ENCODE measurements around the gene TENM3.

TENM3 gene

GRCh38 chr4:182454440-182455013 lies 211.3 kb downstream of the TENM3 start:
- no peak for DNase-seq (ENCODE audit: low spot score)

- DNase-seq (ENCODE audit: low spot score) = no peak
These were observed 221.9 kb downstream of the TENM3 start for GRCh38 chr4:182465114-182465513.

GRCh38 chr4:182465979-182466378 lies 222.8 kb downstream of the TENM3 start:
- no peak for DNase-seq (ENCODE audit: low spot score)

GRCh38 chr4:182470215-182470614 lies 227.0 kb downstream of the TENM3 start:
- no peak for DNase-seq (ENCODE audit: low spot score)

GRCh38 chr4:182475539-182475938 lies 232.3 kb downstream of the TENM3 start:
- no peak for DNase-seq (ENCODE audit: low spot score)

- peak; percentile 42 for DNase-seq (ENCODE audit: low spot score)
These were observed 235.3 kb downstream of the TENM3 start for GRCh38 chr4:182478475-182478874.

- DNase-seq (ENCODE audit: low spot score) = no peak
These were observed 240.5 kb downstream of the TENM3 start for GRCh38 chr4:182483685-182484084.

GRCh38 chr4:182486881-182487280 lies 243.7 kb downstream of the TENM3 start:
- no peak for DNase-seq (ENCODE audit: low spot score)

- DNase-seq (ENCODE audit: low spot score) = no peak
These were observed 245.7 kb downstream of the TENM3 start for GRCh38 chr4:182488896-182489295.

- DNase-seq (ENCODE audit: low spot score) = no peak
These were observed 246.4 kb downstream of the TENM3 start for GRCh38 chr4:182489607-182490006.

GRCh38 chr4:182491719-182492118 lies 248.5 kb downstream of the TENM3 start:
- no peak for DNase-seq (ENCODE audit: low spot score)

GRCh38 chr4:182492423-182492822 lies 249.2 kb downstream of the TENM3 start:
- no peak for DNase-seq (ENCODE audit: low spot score)

- no peak for DNase-seq (ENCODE audit: low spot score)
These were observed 250.2 kb downstream of the TENM3 start for GRCh38 chr4:182493377-182493776.

GRCh38 chr4:182494103-182494502 lies 250.9 kb downstream of the TENM3 start:
- DNase-seq (ENCODE audit: low spot score) = no peak

- DNase-seq (ENCODE audit: low spot score) = no peak
These were observed 251.8 kb downstream of the TENM3 start for GRCh38 chr4:182495031-182495430.

GRCh38 chr4:182495645-182496385 lies 252.6 kb downstream of the TENM3 start:
- DNase-seq (ENCODE audit: low spot score) = no peak

GRCh38 chr4:182496408-182496807 lies 253.2 kb downstream of the TENM3 start:
- DNase-seq (ENCODE audit: low spot score) = no peak

GRCh38 chr4:182502064-182502463 lies 258.9 kb downstream of the TENM3 start:
- DNase-seq (ENCODE audit: low spot score) = peak; percentile 29

- no peak for DNase-seq (ENCODE audit: low spot score)
These were observed 261.3 kb downstream of the TENM3 start for GRCh38 chr4:182504463-182504862.

- no peak for DNase-seq (ENCODE audit: low spot score)
These were observed 264.6 kb downstream of the TENM3 start for GRCh38 chr4:182507805-182508204.

- DNase-seq (ENCODE audit: low spot score) = no peak
These were observed 267.6 kb downstream of the TENM3 start for GRCh38 chr4:182510836-182511235.

GRCh38 chr4:182513587-182514291 lies 270.5 kb downstream of the TENM3 start:
- DNase-seq (ENCODE audit: low spot score) = no peak

- no peak for DNase-seq (ENCODE audit: low spot score)
These were observed 275.2 kb downstream of the TENM3 start for GRCh38 chr4:182518421-182518820.
